B cell (primary cell): ENCODE data around the gene DMKN. TPM values are rescaled to one million over a fixed set of nuclear protein-coding genes. Genes with fewer than 3 reads are reported as not detected.
"Not testable (repeated sequence)": the region's sequence is repeated elsewhere in the genome, so short reads cannot be mapped to it uniquely, and the experiment has no call there.

Experiments
- ATAC-seq: fragments of 200-7000 bp; cut with Tn5 transposase; one replicate; pipeline ENCODE4 v1.10.0; 2021; ENCODE audit warnings: low read depth, mild to moderate bottlenecking, moderate number of reproducible peaks, moderate library complexity
- CTCF ChIA-PET: fragments of 350-600 bp; sonication (Branson Sonifier 250); formaldehyde crosslinking; loops from one replicate; lab custom pipeline; 2021; ENCODE audit warnings: antibody characterized with exemption, inconsistent platforms; lab: Charles Lee
- POLR2A ChIA-PET: fragments of 350-600 bp; sonication (Branson Sonifier 250); formaldehyde crosslinking; loops from one replicate; lab custom pipeline; 2021; ENCODE audit warnings: antibody characterized with exemption; lab: Charles Lee
- DNase-seq: peaks from one replicate; pipeline ENCODE4 v3.0.0; 2013
- H2AFZ ChIP-seq: 2 replicates; pipeline ENCODE4 v1.6.1; 2012; ENCODE audit warnings: mild to moderate bottlenecking, low read depth, low read length; ENCODE audit not compliant: insufficient read depth, poor library complexity, severe bottlenecking
- H3K27ac ChIP-seq, 2 donors: 1 replicate in 1 of 2; 2 replicates in 1 of 2; pipeline ENCODE4 v1.5.1; 2012 to 2013; ENCODE audit warnings: low read length in 2 of 2, mild to moderate bottlenecking in 2 of 2, moderate library complexity in 1 of 2
- H3K27me3 ChIP-seq, 4 experiments: fragments of 200-600 bp in 1 of 4; sonication (generic) in 1 of 4; replicated peaks in 1 of 4; 1 replicate in 2 of 4; 2 replicates in 2 of 4; pipeline versions ENCODE4 v1.6.1 to v1.7.0; 2013 to 2016; ENCODE audit warnings: low read length in 3 of 4, mild to moderate bottlenecking in 2 of 4, mixed read lengths in 1 of 4, moderate library complexity in 1 of 4; ENCODE audit not compliant: insufficient read depth in 4 of 4, control insufficient read depth in 3 of 4; ENCODE audit errors: control extremely low read depth in 1 of 4
- H3K36me3 ChIP-seq, 2 experiments: replicated peaks in 1 of 2; 1 replicate in 1 of 2; 2 replicates in 1 of 2; pipeline versions ENCODE4 v1.6.1 to v1.7.1; 2013; ENCODE audit warnings: low read length in 1 of 2; ENCODE audit not compliant: insufficient read depth in 2 of 2, control insufficient read depth in 1 of 2; ENCODE audit errors: control extremely low read depth in 1 of 2, extremely low read depth in 1 of 2
- H3K4me1 ChIP-seq, 2 donors: fragments of 200-600 bp in 1 of 2; sonication (generic) in 1 of 2; 1 replicate in 1 of 2; 2 replicates in 1 of 2; pipeline versions ENCODE4 v1.5.1 to v1.6.1; 2013 to 2017; ENCODE audit warnings: low read length in 2 of 2; ENCODE audit not compliant: control insufficient read depth in 2 of 2, insufficient read depth in 2 of 2
- H3K4me2 ChIP-seq: replicated peaks from 2 replicates; pipeline ENCODE3; 2012; ENCODE audit warnings: mild to moderate bottlenecking, low read depth, low read length; ENCODE audit not compliant: poor library complexity, severe bottlenecking
- H3K4me3 ChIP-seq, 5 experiments: fragments of 200-600 bp in 1 of 5; sonication (generic) in 1 of 5; 1 replicate in 3 of 5; 2 replicates in 2 of 5; pipeline versions ENCODE4 v1.5.1 to v1.7.0; 2011 to 2016; ENCODE audit warnings: low read length in 4 of 5, mild to moderate bottlenecking in 4 of 5, low read depth in 2 of 5, control low read depth in 1 of 5, moderate library complexity in 1 of 5; ENCODE audit not compliant: insufficient read depth in 1 of 5; ENCODE audit errors: control extremely low read depth in 1 of 5, extremely low read depth in 1 of 5
- H3K79me2 ChIP-seq: fragments of 200-600 bp; sonication (generic); one replicate; pipeline ENCODE4 v1.6.0; 2016; ENCODE audit warnings: low read length; ENCODE audit not compliant: control insufficient read depth, insufficient read depth
- H3K9ac ChIP-seq: fragments of 200-600 bp; sonication (generic); 2 replicates; pipeline ENCODE4 v1.6.1; 2017; ENCODE audit warnings: mild to moderate bottlenecking, low read length, moderate library complexity
- H3K9me3 ChIP-seq, 3 donors: one replicate each; pipeline versions ENCODE4 v1.6.1 to v1.7.1; 2013; ENCODE audit warnings: low read length in 2 of 3; ENCODE audit not compliant: control insufficient read depth in 2 of 3, insufficient read depth in 1 of 3; ENCODE audit errors: control extremely low read depth in 1 of 3
- H4K20me1 ChIP-seq: 2 replicates; pipeline ENCODE4 v1.6.0; 2012; ENCODE audit warnings: mild to moderate bottlenecking, low read length; ENCODE audit not compliant: insufficient read depth, control insufficient read depth, poor library complexity, severe bottlenecking
- H3K27ac Mint-ChIP-seq: one replicate; pipeline ENCODE4 v1.8.0; 2021; ENCODE audit warnings: mixed read lengths
- H3K27me3 Mint-ChIP-seq: one replicate; pipeline ENCODE4 v1.8.0; 2021; ENCODE audit warnings: mixed read lengths
- H3K4me1 Mint-ChIP-seq: one replicate; pipeline ENCODE4 v1.8.0; 2021; ENCODE audit warnings: mixed read lengths
- H3K4me3 Mint-ChIP-seq: one replicate; pipeline ENCODE4 v1.8.0; 2021; ENCODE audit warnings: mixed read lengths
- H3K9me3 Mint-ChIP-seq: one replicate; pipeline ENCODE4 v1.8.0; 2022; ENCODE audit warnings: mixed read lengths; ENCODE audit not compliant: insufficient read depth
- EZH2 ChIP-seq: IDR thresholded peaks from 2 replicates; pipeline ENCODE4 v1.6.1; 2012; ENCODE audit warnings: borderline replicate concordance, low read depth, mild to moderate bottlenecking, moderate library complexity, low read length; ENCODE audit not compliant: insufficient read depth, poor library complexity, severe bottlenecking
- WGBS: methylation state at CpG from one replicate; pipeline ENCODE4 v1.1.5; 2013; ENCODE audit warnings: missing lambda C conversion rate; ENCODE audit not compliant: insufficient coverage; 5-methylcytosine and 5-hydroxymethylcytosine counted together
- intact Hi-C: fragments of 100-400 bp; cut with micrococcal nuclease; formaldehyde crosslinking; loops from one replicate; pipeline ENCODE4 v1.10.0; 2022
- polyA plus RNA-seq: library from polyadenylated mRNA; depleted of rRNA; stranded (reverse); fragments of >200 nt; gene quantifications from 2 replicates; pipeline ENCODE4 v1.2.3, GENCODE V29; 2012
- total RNA-seq, 2 donors: library from RNA; stranded (reverse); fragments of 120-200 nt in 1 of 2; gene quantifications; 1 replicate in 1 of 2; 2 replicates in 1 of 2; pipeline versions ENCODE4 v1.2.3 to v1.2.4, GENCODE V29; 2013 to 2022
- TF ChIP-seq, protein P1 (sequence below): fragments of 200-600 bp; IDR thresholded peaks from one replicate; pipeline ENCODE4 v1.8.0; 2022; ENCODE audit warnings: antibody characterized with exemption, mild to moderate bottlenecking

The DMKN gene
- total and polyA plus RNA-seq, 2 donors (not counting 1 experiment from before 2014, with no cell fraction given) = 0.58 to 4.5 TPM

DNA sequence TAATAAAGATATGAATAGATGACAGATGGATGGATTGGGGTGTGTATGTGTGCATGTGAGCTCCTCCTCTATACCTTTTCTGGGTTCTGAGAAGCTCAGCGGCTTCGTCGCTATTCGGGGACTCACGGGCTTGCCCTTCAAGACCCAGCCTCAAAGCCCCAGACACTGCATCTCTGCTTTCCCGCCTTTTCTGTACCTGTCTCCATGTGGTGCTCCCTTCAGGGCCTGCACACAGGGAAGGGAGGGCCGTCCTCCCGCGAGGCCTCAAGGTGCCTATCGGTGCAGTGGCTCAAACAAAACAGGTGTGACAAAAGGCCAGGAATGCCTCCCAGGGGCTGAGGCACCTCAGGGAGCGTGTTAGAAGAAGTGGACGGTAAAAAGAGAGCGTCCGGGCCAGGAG, 39.3 kb downstream of the DMKN start:
- DNase-seq (no peak), ATAC-seq (no peak)
- no peak overlapping the region for H2AFZ ChIP-seq
- H4K20me1 ChIP-seq = no peaks in the 10 kb centered on the region
- H3K27ac ChIP-seq = no peak overlapping the region
- H3K27me3 ChIP-seq = no peaks in the 10 kb centered on the region
- H3K9me3 ChIP-seq = no peaks in the 10 kb centered on the region
- CTCF ChIA-PET = interaction anchor here (1.9 to 9.1 kb wide), 2 partner anchors 21 to 122 kb away, joined by 8 to 234 read pairs; partner anchors contain the start of genes FFAR1 and FFAR3
- Mint-ChIP-seq H3K4me3 (no peak overlapping the region), H3K4me1 (no peaks in the 10 kb centered on the region), H3K27me3 (no peaks in the 10 kb centered on the region), H3K9me3 (no peaks in the 10 kb centered on the region), H3K27ac (no peak overlapping the region)
- H3K36me3 ChIP-seq = no peaks in the 10 kb centered on the region
- no peak overlapping the region for H3K4me2 ChIP-seq
- WGBS = 92% methylated on average over 13 of the region's 14 CpGs
- H3K4me1 ChIP-seq = no peaks in the 10 kb centered on the region
- no peak overlapping the region for H3K9ac ChIP-seq
- POLR2A ChIA-PET = no interaction called here
- H3K4me3 ChIP-seq = no peak overlapping the region
- no peaks in the 10 kb centered on the region for H3K79me2 ChIP-seq
- intact Hi-C loops = no loop called here
- TF ChIP-seq, protein P1, sequence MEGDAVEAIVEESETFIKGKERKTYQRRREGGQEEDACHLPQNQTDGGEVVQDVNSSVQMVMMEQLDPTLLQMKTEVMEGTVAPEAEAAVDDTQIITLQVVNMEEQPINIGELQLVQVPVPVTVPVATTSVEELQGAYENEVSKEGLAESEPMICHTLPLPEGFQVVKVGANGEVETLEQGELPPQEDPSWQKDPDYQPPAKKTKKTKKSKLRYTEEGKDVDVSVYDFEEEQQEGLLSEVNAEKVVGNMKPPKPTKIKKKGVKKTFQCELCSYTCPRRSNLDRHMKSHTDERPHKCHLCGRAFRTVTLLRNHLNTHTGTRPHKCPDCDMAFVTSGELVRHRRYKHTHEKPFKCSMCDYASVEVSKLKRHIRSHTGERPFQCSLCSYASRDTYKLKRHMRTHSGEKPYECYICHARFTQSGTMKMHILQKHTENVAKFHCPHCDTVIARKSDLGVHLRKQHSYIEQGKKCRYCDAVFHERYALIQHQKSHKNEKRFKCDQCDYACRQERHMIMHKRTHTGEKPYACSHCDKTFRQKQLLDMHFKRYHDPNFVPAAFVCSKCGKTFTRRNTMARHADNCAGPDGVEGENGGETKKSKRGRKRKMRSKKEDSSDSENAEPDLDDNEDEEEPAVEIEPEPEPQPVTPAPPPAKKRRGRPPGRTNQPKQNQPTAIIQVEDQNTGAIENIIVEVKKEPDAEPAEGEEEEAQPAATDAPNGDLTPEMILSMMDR = no peak
- no peak for TF ChIP-seq EZH2

DNA sequence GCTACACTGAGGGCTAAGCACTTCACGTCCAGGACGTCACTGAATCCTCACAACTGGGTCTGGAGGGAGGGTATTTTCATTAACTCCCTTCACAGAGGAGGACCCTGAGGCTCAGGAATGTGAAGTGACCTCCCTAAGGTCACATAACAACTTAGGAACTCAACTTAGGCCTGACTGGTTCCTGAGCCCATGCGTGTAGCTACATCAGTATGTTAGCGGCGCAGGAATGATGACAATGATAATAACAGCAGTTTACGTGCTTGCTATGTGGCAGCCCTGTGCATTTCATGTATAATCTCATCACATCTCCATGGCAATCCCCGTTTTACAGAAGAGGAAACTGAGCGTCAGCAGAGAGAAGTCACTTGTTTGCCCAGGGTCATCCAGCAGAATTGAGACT, 41.5 kb downstream of the DMKN start:
- Histone ChIP-seq H3K4me3 (no peak overlapping the region), H3K9me3 (no peaks in the 10 kb centered on the region), H3K9ac (no peak overlapping the region), H3K4me2 (no peak overlapping the region), H4K20me1 (no peaks in the 10 kb centered on the region), H2AFZ (no peak overlapping the region), H3K79me2 (no peaks in the 10 kb centered on the region), H3K27me3 (no peaks in the 10 kb centered on the region), H3K27ac (no peak overlapping the region), H3K36me3 (no peaks in the 10 kb centered on the region), H3K4me1 (peaks cover 0 to 6% of the 10 kb centered on the region in 2 donors)
- DNase-seq (no peak), ATAC-seq (no peak)
- H3K4me1 Mint-ChIP-seq = peaks cover 4% of the 10 kb centered on the region
- TF ChIP-seq, protein P1 = no peak
- no peak for TF ChIP-seq EZH2
- H3K4me3 Mint-ChIP-seq = no peak overlapping the region
- intact Hi-C loops = no loop called here
- H3K27me3 Mint-ChIP-seq = no peaks in the 10 kb centered on the region
- 99% methylated on average over 6 of the region's 8 CpGs for WGBS
- CTCF ChIA-PET = interaction anchor here (0.6 to 9.1 kb wide), 4 partner anchors 52 to 167 kb away, joined by 3 to 234 read pairs (median 4); partner anchors contain the start of genes FFAR1 and FFAR3
- no peak overlapping the region for H3K27ac Mint-ChIP-seq
- POLR2A ChIA-PET = no interaction called here
- no peaks in the 10 kb centered on the region for H3K9me3 Mint-ChIP-seq

DNA sequence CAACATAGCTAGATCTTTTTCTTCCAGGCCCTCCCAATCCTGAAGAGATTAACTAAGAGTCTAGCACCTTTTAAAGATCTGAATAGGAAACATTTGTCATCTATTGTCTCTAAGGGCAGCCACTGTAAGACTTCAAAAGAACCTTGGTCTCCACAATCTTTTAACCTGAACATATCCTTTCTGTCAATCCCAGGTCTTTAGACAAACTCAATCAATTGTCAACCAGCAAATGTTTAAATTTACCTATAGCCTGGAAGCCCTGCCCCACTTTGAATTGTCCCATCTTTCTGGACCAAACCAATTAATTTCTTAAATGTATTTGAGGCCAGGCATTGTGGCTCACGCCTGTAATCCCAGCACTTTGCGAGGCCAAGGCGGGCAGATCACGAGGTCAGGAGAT, 42.4 kb downstream of the DMKN start:
- H3K36me3 ChIP-seq, H3K4me2 ChIP-seq, H3K4me3 ChIP-seq, H3K27me3 ChIP-seq, H3K27me3 Mint-ChIP-seq, DNase-seq, H3K9me3 Mint-ChIP-seq, H2AFZ ChIP-seq, H3K4me3 Mint-ChIP-seq, H3K9ac ChIP-seq, H3K4me1 Mint-ChIP-seq, H3K27ac ChIP-seq, ATAC-seq, H3K27ac Mint-ChIP-seq, H3K79me2 ChIP-seq, intact Hi-C loops, H3K9me3 ChIP-seq, H3K4me1 ChIP-seq, H4K20me1 ChIP-seq: not testable (repeated sequence)
- ChIA-PET CTCF (interaction anchor here (1.6 to 9.1 kb wide), 3 partner anchors 16 to 166 kb away, joined by 4 to 234 read pairs (median 12); partner anchors contain the start of genes FFAR1 and FFAR3), POLR2A (interaction anchor here (0.7 kb wide), 1 partner anchor 85 kb away, joined by 3 read pairs; no protein-coding TSS in a partner anchor)
- 100% methylated on average over 3 of the region's 4 CpGs for WGBS
